Muscle layer of duodenum (tissue), 2 donors: ENCODE data around the gene SNX11.

Experiments used
- H3K27ac ChIP-seq: one replicate; pipeline ENCODE4 v1.7.0; 2013; ENCODE audit warnings: mild to moderate bottlenecking, low read length
- H3K27me3 ChIP-seq: one replicate; pipeline ENCODE4 v1.7.0; 2013; ENCODE audit warnings: low read depth, mild to moderate bottlenecking, control low read depth, low read length
- H3K36me3 ChIP-seq, 2 donors: one replicate each; pipeline ENCODE4 v1.7.0; 2013; ENCODE audit warnings: low read length in 2 of 2, control low read depth in 1 of 2, mild to moderate bottlenecking in 1 of 2; ENCODE audit not compliant: insufficient read depth in 2 of 2, control insufficient read depth in 1 of 2
- H3K4me1 ChIP-seq, 2 donors: one replicate each; pipeline ENCODE4 v1.7.0; 2013; ENCODE audit warnings: low read length in 2 of 2, mild to moderate bottlenecking in 2 of 2, control low read depth in 1 of 2, moderate library complexity in 1 of 2; ENCODE audit not compliant: insufficient read depth in 2 of 2, control insufficient read depth in 1 of 2
- H3K4me3 ChIP-seq, 2 donors: one replicate each; pipeline ENCODE4 v1.7.0; 2013; ENCODE audit warnings: low read length in 2 of 2, low read depth in 1 of 2, mild to moderate bottlenecking in 1 of 2
- H3K9me3 ChIP-seq, 2 donors: one replicate each; pipeline ENCODE4 v1.7.0; 2013; ENCODE audit warnings: low read length in 2 of 2, control low read depth in 1 of 2, mild to moderate bottlenecking in 1 of 2; ENCODE audit not compliant: control insufficient read depth in 1 of 2
- donor health status: healthy.

Gene SNX11

GRCh38 chr17:48137656-48138055 lies 30.1 kb downstream of the SNX11 start:
- Histone ChIP-seq H3K27me3 (no peaks in the 10 kb centered on the region), H3K4me3 (no peak overlapping the region), H3K9me3 (no peaks in the 10 kb centered on the region), H3K36me3 (no peaks in the 10 kb centered on the region), H3K4me1 (no peaks in the 10 kb centered on the region), H3K27ac (no peak overlapping the region)

- no peaks in the 10 kb centered on the region for H3K4me1 ChIP-seq
- no peaks in the 10 kb centered on the region for H3K9me3 ChIP-seq
- H3K27me3 ChIP-seq, result peaks cover 5% of the 10 kb centered on the region
- no peak overlapping the region for H3K4me3 ChIP-seq
- no peak overlapping the region for H3K27ac ChIP-seq
- H3K36me3 ChIP-seq, result no peaks in the 10 kb centered on the region
These were observed 32.4 kb downstream of the SNX11 start for GRCh38 chr17:48139944-48140343.

GRCh38 chr17:48143629-48144028 lies 36.1 kb downstream of the SNX11 start:
- Histone ChIP-seq H3K36me3 (no peaks in the 10 kb centered on the region), H3K4me3 (no peak overlapping the region), H3K9me3 (no peaks in the 10 kb centered on the region), H3K4me1 (no peaks in the 10 kb centered on the region), H3K27me3 (peaks cover 5% of the 10 kb centered on the region), H3K27ac (no peak overlapping the region)

- no peaks in the 10 kb centered on the region for H3K9me3 ChIP-seq
- H3K27ac ChIP-seq, result no peak overlapping the region
- no peak overlapping the region for H3K4me3 ChIP-seq
- no peaks in the 10 kb centered on the region for H3K36me3 ChIP-seq
- H3K27me3 ChIP-seq, result peaks cover 5% of the 10 kb centered on the region
- H3K4me1 ChIP-seq, result no peaks in the 10 kb centered on the region
These were observed 36.7 kb downstream of the SNX11 start for GRCh38 chr17:48144231-48144630.

- Histone ChIP-seq H3K27me3 (peaks cover 10% of the 10 kb centered on the region), H3K27ac (no peak overlapping the region), H3K4me3 (no peak overlapping the region), H3K36me3 (no peaks in the 10 kb centered on the region), H3K9me3 (no peaks in the 10 kb centered on the region), H3K4me1 (no peaks in the 10 kb centered on the region)
These were observed 37.6 kb downstream of the SNX11 start for GRCh38 chr17:48144976-48145798.

GRCh38 chr17:48148029-48148770 lies 40.6 kb downstream of the SNX11 start:
- H3K27me3 ChIP-seq, result peaks cover 16% of the 10 kb centered on the region
- H3K27ac ChIP-seq, result no peak overlapping the region
- H3K4me3 ChIP-seq, result no peak overlapping the region
- H3K36me3 ChIP-seq, result no peaks in the 10 kb centered on the region
- no peaks in the 10 kb centered on the region for H3K9me3 ChIP-seq
- H3K4me1 ChIP-seq, result no peaks in the 10 kb centered on the region

- Histone ChIP-seq H3K36me3 (no peaks in the 10 kb centered on the region), H3K27me3 (peaks cover 17% of the 10 kb centered on the region), H3K4me3 (no peak overlapping the region), H3K9me3 (no peaks in the 10 kb centered on the region), H3K27ac (no peak overlapping the region), H3K4me1 (no peaks in the 10 kb centered on the region)
These were observed 41.6 kb downstream of the SNX11 start for GRCh38 chr17:48148854-48149786.

- H3K27me3 ChIP-seq, result peaks cover 17% of the 10 kb centered on the region
- no peak overlapping the region for H3K27ac ChIP-seq
- H3K4me1 ChIP-seq, result no peaks in the 10 kb centered on the region
These were observed 42.4 kb downstream of the SNX11 start for GRCh38 chr17:48149787-48150463.

GRCh38 chr17:48150597-48151001 lies 43.0 kb downstream of the SNX11 start:
- Histone ChIP-seq H3K4me1 (no peaks in the 10 kb centered on the region), H3K9me3 (no peaks in the 10 kb centered on the region), H3K36me3 (no peaks in the 10 kb centered on the region), H3K4me3 (no peak overlapping the region), H3K27ac (no peak overlapping the region), H3K27me3 (peaks cover 17% of the 10 kb centered on the region)

More at GRCh38 chr17:48149787-48150463, 42.4 kb downstream of the SNX11 start:
- no peaks in the 10 kb centered on the region for H3K36me3 ChIP-seq
- no peak overlapping the region for H3K4me3 ChIP-seq
- no peaks in the 10 kb centered on the region for H3K9me3 ChIP-seq

- no peak overlapping the region for H3K4me3 ChIP-seq
- H3K27ac ChIP-seq, result no peak overlapping the region
- H3K27me3 ChIP-seq, result peaks cover 17% of the 10 kb centered on the region
- H3K36me3 ChIP-seq, result no peaks in the 10 kb centered on the region
- H3K4me1 ChIP-seq, result no peaks in the 10 kb centered on the region
- no peaks in the 10 kb centered on the region for H3K9me3 ChIP-seq
These were observed 43.7 kb downstream of the SNX11 start for GRCh38 chr17:48151220-48151619.
